HG03159 (cell line): ENCODE measurements around the gene ST6GALNAC1.

Experiments used
- ATAC-seq: cut with Tn5 transposase; IDR thresholded peaks from one replicate; pipeline ENCODE4 v1.9.1; 2021; ENCODE audit warnings: mild to moderate bottlenecking, moderate library complexity; ENCODE audit not compliant: unreplicated experiment

The ST6GALNAC1 gene, protein sequence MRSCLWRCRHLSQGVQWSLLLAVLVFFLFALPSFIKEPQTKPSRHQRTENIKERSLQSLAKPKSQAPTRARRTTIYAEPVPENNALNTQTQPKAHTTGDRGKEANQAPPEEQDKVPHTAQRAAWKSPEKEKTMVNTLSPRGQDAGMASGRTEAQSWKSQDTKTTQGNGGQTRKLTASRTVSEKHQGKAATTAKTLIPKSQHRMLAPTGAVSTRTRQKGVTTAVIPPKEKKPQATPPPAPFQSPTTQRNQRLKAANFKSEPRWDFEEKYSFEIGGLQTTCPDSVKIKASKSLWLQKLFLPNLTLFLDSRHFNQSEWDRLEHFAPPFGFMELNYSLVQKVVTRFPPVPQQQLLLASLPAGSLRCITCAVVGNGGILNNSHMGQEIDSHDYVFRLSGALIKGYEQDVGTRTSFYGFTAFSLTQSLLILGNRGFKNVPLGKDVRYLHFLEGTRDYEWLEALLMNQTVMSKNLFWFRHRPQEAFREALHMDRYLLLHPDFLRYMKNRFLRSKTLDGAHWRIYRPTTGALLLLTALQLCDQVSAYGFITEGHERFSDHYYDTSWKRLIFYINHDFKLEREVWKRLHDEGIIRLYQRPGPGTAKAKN

DNA sequence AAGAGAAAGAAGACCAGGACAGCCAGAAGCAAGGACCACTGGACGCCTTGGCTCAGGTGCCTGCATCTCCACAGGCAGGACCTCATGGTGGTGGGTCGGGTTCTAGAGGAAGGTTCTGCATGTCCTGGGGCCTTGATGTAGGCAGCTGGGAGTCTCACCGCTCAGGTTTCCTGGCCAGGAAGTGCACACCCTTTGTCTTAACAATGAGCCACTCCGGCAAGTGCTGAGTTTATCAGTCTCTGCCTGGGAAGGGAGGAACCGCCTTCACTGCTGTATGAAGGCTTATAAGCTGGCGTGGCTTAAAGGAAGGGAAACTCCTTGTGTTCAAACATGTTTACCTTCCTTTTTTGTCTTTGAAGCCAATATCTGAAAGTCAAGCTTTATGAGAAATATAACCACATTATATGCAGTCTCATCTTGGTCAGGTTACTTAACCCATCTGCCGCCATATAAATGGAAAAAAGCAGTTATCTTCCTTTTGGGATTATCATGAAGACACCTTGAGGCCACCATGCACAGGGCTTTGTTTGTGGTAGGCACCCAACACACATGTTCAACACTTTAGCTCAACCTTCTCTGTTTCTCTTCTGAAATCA lies at the start of gene ST6GALNAC1:
Gene ST6GALNAC1 (minus strand): TSS at position 205 of the 596 bp plus-strand sequence. CDS start 119 bp downstream, at position 86.
- no peak for ATAC-seq

DNA sequence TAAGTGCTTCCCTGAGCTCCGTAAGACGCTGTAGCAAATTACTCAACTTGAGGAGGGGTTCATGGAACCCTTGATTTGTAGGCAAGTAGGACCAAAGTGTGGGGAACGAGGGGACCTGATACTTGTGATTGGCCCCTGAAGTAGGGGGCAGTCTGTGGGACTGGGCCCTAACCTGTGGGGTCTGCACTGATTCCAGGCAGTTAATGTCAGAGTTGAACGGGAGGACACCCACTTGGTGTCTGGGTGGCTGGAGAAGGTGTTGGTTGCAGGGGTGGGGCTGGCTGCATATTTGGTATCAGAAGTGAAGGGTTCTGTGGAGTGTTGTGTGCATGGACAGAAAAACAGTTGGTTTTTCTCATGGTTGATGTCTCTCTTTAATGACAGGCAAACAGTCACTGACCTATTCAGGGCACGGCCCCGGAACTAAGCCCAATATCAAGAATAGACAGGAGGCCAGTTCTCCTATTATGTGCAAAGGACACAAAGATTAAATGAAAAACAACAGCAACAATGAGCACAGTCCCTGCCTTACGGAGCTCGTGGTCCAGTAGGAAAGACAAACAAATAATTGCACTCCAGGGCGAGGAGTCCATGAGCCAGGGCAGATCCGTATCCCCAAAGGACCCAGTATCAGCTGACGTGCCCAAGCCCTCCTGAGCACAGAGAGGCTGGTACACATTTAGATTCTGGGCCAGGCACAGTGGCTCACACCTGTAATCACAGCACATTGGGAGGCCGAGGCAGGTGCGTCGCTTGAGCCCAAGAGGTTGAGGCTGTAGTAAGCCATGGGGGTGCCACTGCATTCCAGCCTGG lies 48.0 kb upstream of the ST6GALNAC1 start:
- ATAC-seq: no peak

DNA sequence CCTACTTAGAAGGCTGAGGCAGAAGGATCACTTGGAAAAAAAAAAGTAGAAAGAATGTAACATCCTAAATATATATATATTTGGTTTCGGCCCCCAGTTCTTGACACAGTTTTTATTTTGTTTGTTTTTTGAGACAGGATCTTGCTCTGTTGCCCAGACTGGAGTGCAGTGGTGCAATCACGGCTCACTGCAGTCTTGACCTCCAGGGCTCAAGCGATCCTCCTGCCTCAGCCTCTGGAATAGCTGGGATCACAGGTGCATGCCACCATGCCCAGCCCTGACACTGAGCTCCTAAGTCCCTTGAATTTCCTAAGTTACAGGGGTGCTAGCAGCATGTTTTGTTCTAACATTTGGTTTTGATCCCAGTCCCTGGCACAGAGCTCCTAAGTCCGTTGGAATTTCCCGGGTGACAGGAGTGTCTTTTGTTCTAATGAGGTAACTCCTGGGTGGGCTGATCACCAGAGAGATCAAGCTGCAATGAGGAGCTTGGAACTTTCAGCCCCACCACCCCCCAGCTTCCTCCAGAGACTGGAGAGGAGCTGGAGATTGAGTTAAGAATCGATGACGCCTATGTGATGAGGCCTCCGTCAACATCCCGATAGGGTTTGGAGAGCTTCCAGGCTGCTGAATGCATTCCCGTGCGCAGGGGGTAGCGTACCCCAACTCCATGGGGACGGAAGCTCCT lies 47.2 kb upstream of the ST6GALNAC1 start:
- ATAC-seq: no peak

DNA sequence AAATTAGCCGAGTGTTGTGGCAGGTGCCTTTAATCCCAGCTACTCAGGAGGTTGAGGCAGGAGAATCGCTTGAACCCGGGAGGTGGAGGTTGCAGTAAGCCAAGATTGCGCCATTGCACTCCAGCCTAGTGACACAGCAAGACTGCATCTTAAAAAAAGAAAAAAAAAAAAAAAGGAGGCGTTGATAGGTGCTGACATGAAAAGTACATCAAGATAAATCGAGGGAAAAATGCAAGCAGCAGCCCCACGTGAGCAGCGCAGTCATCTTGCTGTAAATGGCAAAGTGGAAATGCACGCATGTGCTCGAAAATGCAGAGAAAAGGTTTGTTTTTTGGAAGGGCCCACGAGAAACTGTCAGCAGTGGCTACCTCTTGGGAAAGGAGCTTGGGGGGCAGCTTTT lies 46.3 kb upstream of the ST6GALNAC1 start:
- ATAC-seq: no peak

GRCh38 chr17:76688165-76688622 lies 44.6 kb upstream of the ST6GALNAC1 start:
- ATAC-seq: no peak

DNA sequence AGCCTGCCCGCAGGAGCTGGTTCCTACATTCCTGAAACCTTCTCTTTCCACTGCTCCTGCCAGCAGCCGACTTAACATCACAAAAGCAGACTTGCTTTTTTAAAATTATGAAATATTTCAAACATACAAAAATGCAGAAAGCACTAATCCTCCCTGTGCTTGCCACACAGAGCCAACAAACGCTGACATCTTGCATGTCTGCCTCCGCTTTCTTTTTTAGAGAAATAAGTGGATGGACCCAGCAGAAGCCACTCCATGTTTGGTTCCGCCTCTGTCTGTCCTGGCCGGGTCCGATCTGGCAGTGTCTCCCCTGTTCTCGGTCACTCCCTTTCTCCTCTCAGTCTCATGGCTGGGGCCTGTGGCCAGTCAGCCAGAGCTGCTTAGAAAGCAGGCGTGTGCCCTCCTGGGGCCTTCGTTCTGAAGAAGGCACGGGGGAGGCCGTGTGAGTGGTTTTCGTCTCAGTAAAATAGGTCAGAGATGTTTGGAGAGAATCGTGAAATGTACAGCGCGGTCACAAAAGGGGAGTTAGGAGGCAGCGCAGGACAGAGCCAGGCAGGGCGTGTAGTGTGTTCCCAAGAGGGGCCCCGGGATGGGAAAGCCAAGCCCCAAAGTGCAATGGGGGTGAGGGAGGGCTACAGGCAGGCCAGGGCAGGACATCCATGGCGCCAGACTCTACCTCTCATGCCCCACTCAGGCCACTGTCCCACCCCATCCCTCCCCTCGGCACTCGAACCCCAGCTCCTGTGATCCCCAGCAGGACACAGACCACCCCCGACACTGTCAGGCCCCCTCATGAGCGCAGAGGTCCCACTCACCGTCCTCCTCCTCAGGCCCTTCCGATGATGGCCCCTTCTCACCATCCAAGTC lies 44.0 kb upstream of the ST6GALNAC1 start:
- no peak for ATAC-seq

DNA sequence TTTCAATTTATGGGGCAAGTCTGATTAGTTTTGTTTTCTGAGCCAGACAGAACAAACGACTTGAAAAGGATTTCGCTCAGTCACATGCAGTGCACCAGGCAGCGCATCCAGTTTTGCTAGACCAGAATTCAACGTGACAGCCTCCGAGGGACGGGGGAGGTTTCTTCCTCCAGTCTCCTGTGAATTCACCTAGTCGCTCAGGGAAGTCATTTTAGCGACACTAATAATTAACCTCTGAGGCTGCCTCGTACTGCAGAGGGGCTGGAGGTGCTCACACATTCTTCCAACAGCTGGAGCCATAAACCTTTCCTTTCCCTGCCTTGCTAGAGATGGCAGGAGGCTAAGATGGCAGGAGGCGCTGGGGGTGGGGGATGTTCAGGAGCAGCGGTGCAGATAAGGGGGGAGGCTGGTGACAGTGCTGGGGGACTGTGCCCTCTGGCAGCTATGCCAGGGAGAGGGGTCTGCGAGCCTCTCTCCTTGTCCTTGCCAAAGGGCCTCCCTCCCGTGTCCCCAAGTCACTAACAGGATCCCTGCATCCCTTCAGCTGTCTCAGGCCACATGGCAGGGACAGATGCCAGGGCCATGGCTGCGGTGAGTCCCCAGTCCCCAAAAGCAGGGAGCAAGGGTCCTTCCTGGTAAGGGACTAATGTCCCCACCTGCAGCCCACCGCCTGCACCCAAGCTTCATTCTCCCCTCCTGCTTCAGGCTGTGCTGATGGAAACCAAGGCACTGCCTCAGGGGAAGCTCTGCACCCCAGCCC lies 43.2 kb upstream of the ST6GALNAC1 start:
- no peak for ATAC-seq

GRCh38 chr17:76685846-76686245 lies 42.3 kb upstream of the ST6GALNAC1 start:
- ATAC-seq: no peak

- no peak for ATAC-seq
Measured at GRCh38 chr17:76685366-76685765, 41.8 kb upstream of the ST6GALNAC1 start.

- no peak for ATAC-seq
Measured at GRCh38 chr17:76684756-76685155, 41.2 kb upstream of the ST6GALNAC1 start.

DNA sequence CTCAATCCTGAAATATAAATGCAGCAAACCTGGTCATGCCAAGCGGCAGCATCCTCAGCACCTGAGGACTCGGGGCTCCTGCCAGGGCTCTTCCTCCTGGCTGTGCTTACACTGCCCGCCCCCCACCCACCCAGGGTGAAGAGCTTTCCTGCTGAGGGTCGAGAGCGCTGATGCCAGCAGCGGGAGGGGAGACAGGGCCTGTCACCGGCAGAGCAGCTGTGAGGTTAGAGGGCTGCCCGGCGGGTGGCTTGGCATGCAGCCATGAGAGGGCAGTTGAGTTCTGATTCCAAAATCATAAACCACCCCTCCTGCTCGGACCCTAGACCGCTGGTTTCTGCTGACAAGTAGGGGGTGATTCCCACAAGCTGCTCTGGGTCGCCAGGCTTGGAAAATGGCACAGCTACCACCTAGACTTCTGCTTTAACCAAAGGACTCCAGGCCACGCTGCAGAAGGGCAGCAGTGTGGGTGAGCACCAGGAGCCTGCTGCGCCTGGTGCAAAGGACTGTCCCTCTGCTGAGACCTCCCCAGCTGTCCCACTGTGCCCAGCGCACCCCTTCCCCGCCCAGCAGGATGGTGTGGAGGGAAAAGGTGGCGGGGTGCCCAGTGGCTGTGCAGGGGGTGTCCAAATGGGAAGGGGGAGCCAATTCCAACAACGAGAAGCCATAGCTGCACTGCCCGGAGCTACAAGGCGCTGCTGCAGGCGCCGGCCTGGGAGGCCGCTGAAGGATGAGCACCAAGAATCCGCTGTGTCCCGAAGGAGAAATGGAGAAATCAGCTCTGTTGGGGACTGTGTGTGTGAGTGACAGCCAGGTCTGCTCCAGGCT lies 40.6 kb upstream of the ST6GALNAC1 start:
- ATAC-seq: no peak

DNA sequence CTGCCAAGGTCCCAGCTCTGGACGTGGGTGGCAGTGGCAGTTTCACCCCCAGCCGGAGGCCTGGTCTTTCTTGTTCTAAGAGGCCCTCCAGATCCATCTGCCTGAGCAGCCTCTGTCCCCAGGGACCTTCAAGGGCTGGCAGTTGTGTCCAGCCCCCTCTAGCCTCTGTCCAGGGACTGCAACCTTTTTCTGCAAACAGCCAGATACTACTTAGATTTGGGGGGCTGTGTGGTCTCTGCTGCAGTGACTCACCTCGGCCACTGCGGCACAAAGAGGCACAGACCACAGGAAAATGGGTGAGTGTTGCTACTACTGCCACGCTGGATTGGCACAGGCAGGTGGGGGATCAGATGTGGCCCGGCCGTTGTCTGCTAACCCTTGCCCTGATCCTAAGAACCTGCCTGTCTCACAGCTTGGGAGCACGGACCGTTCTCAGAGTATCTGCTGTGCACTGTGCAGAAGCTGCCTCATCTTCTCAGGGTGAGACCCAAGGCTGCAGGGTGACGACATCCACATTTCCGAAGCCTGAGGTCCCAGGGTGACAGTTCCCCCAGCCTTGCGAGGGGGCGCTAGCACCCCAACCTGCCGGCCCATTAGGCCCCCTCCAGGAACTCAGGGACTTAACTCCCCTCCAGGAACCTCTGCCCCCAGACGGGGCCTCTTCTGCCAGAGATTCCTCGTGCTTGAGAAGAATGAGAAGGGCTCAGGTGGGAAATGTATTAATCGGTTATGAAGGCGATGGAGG lies 39.6 kb upstream of the ST6GALNAC1 start:
- ATAC-seq: no peak

DNA sequence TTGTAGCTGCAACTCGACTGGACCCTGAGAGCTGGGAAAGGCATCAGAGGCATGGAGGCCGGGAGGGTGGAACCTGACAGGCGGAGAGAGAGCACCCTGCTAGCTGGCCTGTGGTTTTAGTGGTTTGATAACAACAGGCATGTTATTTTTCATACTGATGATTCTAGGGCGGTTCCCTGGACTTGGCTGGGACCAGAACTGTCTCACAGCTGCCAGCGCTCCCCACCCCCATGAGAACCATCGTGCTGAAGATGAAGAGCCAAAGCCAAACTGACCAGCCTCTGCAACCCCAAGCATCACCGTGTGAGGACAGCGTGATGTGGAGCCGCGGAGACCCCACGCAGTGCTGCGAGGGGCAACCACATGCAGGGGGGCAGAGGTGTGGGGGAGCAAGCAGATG lies 38.7 kb upstream of the ST6GALNAC1 start:
- no peak for ATAC-seq

DNA sequence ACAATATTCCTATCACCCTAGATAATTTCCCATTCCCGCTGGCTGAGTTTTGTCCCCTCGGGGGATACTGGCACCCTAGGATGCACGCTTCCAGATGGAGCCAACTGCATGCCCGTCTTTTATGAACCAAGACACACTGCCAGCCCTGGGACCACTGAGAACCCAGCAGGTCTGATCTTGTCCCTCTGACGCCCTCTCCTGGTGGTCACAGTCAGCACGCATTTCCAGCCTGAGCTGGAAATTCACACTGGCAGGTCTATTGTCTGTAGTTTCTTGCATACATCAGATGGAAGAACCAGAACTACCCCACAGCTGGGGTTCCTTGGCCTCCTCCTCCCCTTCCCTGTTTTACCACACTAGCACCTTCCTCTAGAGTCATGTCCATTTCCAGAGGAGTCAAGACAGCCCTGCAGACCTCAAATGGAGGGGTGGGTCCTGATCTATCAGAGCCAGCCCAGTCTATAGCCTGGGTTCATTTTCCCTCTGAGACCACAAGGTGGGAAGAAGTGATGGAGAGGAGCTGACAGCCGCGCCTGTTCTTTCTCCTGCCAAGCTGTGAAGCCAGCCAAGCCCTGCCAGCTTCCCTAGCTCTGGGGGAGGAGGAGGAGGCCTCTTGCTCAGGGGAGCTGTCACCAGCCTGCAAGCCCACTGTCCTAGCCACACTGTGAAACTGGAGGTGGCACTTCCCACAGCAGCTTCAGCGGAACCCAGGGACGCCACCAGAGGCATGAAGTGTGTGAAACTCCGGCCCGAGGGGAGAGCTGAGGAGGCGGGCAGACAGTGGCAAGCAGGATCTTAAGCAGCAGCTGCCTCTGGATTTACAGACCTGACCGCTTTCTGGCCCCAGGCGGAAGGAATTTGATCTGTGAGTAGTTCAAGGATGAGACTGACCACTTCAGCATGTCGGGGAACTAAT lies 37.9 kb upstream of the ST6GALNAC1 start:
- ATAC-seq: no peak

DNA sequence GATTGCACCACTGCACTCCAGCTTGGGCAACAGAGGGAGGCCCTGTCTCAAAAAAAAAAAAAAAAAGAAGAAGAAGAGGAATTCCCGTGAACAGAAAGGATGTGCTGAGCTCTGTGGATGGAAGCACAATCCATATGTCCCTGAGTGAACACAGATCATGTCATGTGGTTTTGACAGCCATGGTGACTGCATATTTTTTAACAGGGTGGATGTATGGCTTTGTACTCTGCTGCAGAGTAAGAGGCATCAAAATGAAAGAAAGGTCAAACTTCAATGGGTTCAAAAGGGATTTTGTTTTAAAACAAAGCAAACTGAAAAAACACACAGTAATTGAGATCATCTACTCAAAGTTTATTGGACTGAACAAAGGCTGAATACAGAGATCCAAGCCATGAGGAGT lies 35.7 kb upstream of the ST6GALNAC1 start:
- no peak for ATAC-seq

- no peak for ATAC-seq
Measured at GRCh38 chr17:76678330-76678729, 34.8 kb upstream of the ST6GALNAC1 start.
